GM19452 (cell line): ENCODE measurements around the gene ABL2.
"Not testable (repeated sequence)": the region's sequence is repeated elsewhere in the genome, so short reads cannot be mapped to it uniquely, and the experiment has no call there.

Experiments used
- ATAC-seq: cut with Tn5 transposase; IDR thresholded peaks from one replicate; pipeline ENCODE4 v1.9.1; 2021; ENCODE audit not compliant: unreplicated experiment

ABL2 gene

GRCh38 chr1:179175011-179175841 lies 54.3 kb downstream of the ABL2 start:
- no peak for ATAC-seq

GRCh38 chr1:179170468-179170770 lies 59.1 kb downstream of the ABL2 start:
- not testable (repeated sequence) for ATAC-seq

GRCh38 chr1:179169616-179170467 lies 59.6 kb downstream of the ABL2 start:
- ATAC-seq: no peak

GRCh38 chr1:179168536-179168935 lies 60.9 kb downstream of the ABL2 start:
- no peak for ATAC-seq

- no peak for ATAC-seq
Observed at GRCh38 chr1:179167955-179168354, 61.5 kb downstream of the ABL2 start.

GRCh38 chr1:179167418-179167777 lies 62.1 kb downstream of the ABL2 start:
- ATAC-seq: no peak

- no peak for ATAC-seq
Observed at GRCh38 chr1:179166663-179167417, 62.6 kb downstream of the ABL2 start.

GRCh38 chr1:179164494-179164893 lies 65.0 kb downstream of the ABL2 start:
- ATAC-seq: no peak

- no peak for ATAC-seq
Observed at GRCh38 chr1:179156708-179157107, 72.8 kb downstream of the ABL2 start.

GRCh38 chr1:179156026-179156425 lies 73.5 kb downstream of the ABL2 start:
- ATAC-seq: no peak

- ATAC-seq: no peak
Observed at GRCh38 chr1:179155615-179156014, 73.9 kb downstream of the ABL2 start.

- ATAC-seq: no peak
Observed at GRCh38 chr1:179154437-179154836, 75.0 kb downstream of the ABL2 start.

GRCh38 chr1:179153217-179153616 lies 76.3 kb downstream of the ABL2 start:
- no peak for ATAC-seq

GRCh38 chr1:179151908-179152682 lies 77.4 kb downstream of the ABL2 start:
- no peak for ATAC-seq

GRCh38 chr1:179146911-179147310 lies 82.6 kb downstream of the ABL2 start:
- no peak for ATAC-seq

- ATAC-seq: no peak
Observed at GRCh38 chr1:179146476-179146875, 83.0 kb downstream of the ABL2 start.

- no peak for ATAC-seq
Observed at GRCh38 chr1:179145521-179145920, 84.0 kb downstream of the ABL2 start.

- ATAC-seq: no peak
Observed at GRCh38 chr1:179144626-179145025, 84.9 kb downstream of the ABL2 start.

GRCh38 chr1:179143322-179143721 lies 86.2 kb downstream of the ABL2 start:
- no peak for ATAC-seq

- no peak for ATAC-seq
Observed at GRCh38 chr1:179142889-179143299, 86.6 kb downstream of the ABL2 start.
